ENCODE data around the gene SGIP1.
A peak's percentile ranks its signal among the peaks of the same experiment; 100 is the strongest.

SGIP1 gene

DNA sequence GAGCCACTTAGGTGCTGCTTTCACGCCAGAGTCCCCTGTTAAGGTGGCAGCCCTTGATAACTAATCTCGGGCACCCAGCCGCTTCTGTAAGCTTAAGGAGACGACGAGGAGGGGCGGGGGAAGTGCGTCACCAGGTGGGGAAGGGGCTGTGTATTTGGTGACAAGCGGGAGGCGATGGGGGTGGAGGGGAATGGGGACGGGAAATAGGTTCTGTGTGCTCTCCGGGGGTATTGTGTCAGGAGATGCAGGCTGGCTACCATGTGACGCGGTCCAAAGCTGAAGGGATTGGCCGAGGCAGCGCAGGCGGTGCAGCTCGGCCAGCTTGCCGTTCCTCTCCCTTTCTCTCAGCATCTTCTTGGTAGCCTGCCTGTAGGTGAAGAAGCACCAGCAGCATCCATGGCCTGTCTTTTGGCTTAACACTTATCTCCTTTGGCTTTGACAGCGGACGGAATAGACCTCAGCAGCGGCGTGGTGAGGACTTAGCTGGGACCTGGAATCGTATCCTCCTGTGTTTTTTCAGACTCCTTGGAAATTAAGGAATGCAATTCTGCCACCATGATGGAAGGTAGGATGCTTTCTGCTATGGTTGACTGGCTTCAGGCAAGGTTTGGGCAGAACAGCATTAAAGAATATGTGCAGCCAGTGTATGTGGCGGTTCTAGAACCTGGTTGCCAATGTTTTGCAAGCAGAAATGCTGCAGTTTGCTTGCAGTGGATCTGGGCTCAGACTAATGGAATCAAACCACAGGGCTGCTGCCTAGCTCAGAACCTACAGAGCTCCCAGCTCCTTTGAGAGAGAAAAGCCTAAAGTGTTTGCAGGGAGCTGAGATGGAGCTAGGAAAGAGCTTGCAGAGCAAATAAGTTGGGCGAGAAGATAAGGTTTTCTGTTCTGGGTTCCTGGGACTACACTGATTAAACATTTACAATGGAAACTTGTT is at the start of gene SGIP1:
Gene SGIP1 (plus strand): TSS at position 350 of the 937 bp plus-strand sequence. CDS start 206 bp downstream, at position 556.
- peak within 1 kb of the TSS; percentile 52 for H3K4me3 ChIP-seq (ENCODE audit: low read depth, low read length)

- H3K4me3 ChIP-seq (ENCODE audit: low read depth, low read length) = no peak overlapping the region
Observed at GRCh38 chr1:66489151-66489550, 44.8 kb upstream of the SGIP1 start.

DNA sequence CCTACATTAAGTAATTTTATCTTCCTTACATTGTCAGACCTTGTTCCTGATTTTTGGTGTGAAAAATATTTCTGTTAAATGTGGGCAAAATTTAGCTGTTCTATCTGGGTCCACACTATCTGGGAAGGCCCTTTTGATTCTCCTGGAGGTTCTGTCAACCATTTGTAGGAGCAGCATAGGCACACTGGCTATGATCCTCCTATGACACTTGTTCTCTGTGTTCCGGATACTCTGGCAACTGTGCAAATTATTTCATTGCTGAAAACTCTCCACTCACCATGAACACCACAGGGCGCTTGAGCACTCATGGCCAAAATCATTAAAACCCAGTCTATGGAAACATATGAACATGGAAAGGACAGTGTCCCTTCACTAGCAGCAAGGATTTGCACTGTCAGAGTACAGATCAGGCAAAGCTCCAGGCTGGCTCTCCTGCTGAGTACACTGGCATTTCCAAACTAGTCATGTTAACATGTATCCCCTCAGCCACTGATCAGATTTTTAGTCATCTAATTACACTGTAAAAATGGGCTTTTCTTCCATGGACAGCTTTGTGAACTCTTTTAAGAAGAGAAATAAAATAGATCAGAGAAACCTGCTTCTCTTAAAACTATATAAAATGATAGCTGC is 43.9 kb upstream of the SGIP1 start:
- no peak overlapping the region for H3K4me3 ChIP-seq (ENCODE audit: low read depth, low read length)

- no peak overlapping the region for H3K4me3 ChIP-seq (ENCODE audit: low read depth, low read length)
Observed at GRCh38 chr1:66490816-66491215, 43.1 kb upstream of the SGIP1 start.

- H3K4me3 ChIP-seq (ENCODE audit: low read depth, low read length) = no peak overlapping the region
Observed at GRCh38 chr1:66492424-66492823, 41.5 kb upstream of the SGIP1 start.

DNA sequence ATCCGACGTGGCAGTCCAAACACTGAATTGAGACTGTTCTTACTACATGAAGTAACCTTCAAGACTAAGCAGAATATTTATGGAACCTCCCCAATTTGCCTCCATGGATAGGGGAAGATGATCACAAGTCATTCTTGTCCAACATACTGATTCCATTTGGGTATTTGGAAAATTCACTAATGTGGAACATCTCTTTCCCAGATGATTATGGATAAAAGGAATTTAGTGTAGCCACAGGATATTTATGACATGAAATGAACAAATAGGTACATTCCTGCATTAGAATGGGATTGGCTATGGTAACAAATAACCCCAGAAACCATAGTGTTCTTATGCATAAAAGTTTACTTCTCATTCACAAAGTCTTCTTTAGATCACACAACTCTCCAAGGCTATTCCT is 40.2 kb upstream of the SGIP1 start:
- no peak overlapping the region for H3K4me3 ChIP-seq (ENCODE audit: low read depth, low read length)

- no peak overlapping the region for H3K4me3 ChIP-seq (ENCODE audit: low read depth, low read length)
Observed at GRCh38 chr1:66494482-66494881, 39.5 kb upstream of the SGIP1 start.

DNA sequence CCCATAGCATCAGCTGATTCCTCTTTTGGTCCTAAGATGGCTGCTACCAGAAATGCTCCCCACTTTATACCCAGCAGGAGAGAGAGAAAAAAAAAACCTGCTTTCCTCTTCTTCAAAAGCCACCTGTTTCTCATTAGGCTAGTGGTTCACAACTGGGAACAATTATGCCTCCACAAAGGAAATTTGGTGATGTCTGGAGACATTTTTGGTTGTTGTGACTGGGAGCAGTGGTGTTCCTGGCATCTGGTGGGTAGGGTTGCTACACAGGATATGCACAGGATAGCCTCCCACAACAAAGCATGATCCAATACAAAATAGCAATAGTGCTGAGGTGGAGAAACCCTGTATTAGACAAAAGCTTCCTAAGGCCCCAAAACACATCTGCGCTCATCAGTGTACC is 38.5 kb upstream of the SGIP1 start:
- no peak overlapping the region for H3K4me3 ChIP-seq (ENCODE audit: low read depth, low read length)

DNA sequence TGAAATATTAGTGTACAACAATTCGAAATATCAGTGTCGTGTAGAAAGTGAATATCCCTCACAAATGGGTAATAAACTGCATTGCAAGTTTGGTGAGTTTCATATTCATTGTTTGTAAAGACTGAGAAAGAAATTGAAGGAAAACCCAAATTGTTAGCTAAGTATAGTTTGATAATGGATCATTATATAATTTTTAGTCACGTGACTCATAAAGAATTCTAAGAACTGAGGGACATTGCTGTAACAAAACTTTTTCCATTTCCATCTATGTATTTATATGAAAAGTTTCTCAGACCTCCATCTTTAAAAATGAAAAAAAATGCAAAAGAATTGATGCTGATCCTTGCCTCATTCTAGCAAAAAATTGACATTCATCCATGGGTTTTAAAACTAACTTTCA is 36.0 kb upstream of the SGIP1 start:
- no peak overlapping the region for H3K4me3 ChIP-seq (ENCODE audit: low read depth, low read length)

- no peak overlapping the region for H3K4me3 ChIP-seq (ENCODE audit: low read depth, low read length)
Observed at GRCh38 chr1:66500301-66500700, 33.7 kb upstream of the SGIP1 start.

GRCh38 chr1:66502086-66502485 is 31.9 kb upstream of the SGIP1 start:
- H3K4me3 ChIP-seq (ENCODE audit: low read depth, low read length) = no peak overlapping the region

GRCh38 chr1:66503841-66504470 is 30.0 kb upstream of the SGIP1 start:
- no peak overlapping the region for H3K4me3 ChIP-seq (ENCODE audit: low read depth, low read length)

GRCh38 chr1:66505671-66506392 is 28.1 kb upstream of the SGIP1 start:
- H3K4me3 ChIP-seq (ENCODE audit: low read depth, low read length) = no peak overlapping the region

- H3K4me3 ChIP-seq (ENCODE audit: low read depth, low read length) = no peak overlapping the region
Observed at GRCh38 chr1:66506393-66506687, 27.6 kb upstream of the SGIP1 start.

GRCh38 chr1:66506991-66507390 is 27.0 kb upstream of the SGIP1 start:
- H3K4me3 ChIP-seq (ENCODE audit: low read depth, low read length) = no peak overlapping the region

GRCh38 chr1:66510407-66510806 is 23.5 kb upstream of the SGIP1 start:
- H3K4me3 ChIP-seq (ENCODE audit: low read depth, low read length) = no peak overlapping the region

- no peak overlapping the region for H3K4me3 ChIP-seq (ENCODE audit: low read depth, low read length)
Observed at GRCh38 chr1:66511118-66511517, 22.8 kb upstream of the SGIP1 start.

GRCh38 chr1:66517959-66518358 is 16.0 kb upstream of the SGIP1 start:
- no peak overlapping the region for H3K4me3 ChIP-seq (ENCODE audit: low read depth, low read length)

DNA sequence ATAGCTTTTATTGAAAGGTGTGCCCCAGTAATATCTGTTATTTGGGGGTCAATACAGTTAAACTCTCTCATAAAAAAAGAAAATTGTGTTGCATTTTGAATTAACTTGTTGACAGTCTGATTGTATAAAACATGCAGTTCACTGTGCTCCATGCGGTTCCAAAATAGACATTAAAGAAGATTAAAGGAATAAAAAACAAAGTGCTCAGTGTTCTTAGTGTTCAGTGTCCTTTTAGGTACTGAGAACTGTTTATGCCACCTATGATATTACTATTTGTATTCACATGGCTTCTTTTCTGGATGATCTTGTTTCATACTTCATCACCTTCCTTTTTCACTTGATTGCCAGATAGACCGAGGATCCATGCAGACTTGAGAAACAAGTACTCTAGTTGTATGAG is 15.3 kb upstream of the SGIP1 start:
- H3K4me3 ChIP-seq (ENCODE audit: low read depth, low read length) = no peak overlapping the region

GRCh38 chr1:66519992-66520391 is 14.0 kb upstream of the SGIP1 start:
- H3K4me3 ChIP-seq (ENCODE audit: low read depth, low read length) = no peak overlapping the region

DNA sequence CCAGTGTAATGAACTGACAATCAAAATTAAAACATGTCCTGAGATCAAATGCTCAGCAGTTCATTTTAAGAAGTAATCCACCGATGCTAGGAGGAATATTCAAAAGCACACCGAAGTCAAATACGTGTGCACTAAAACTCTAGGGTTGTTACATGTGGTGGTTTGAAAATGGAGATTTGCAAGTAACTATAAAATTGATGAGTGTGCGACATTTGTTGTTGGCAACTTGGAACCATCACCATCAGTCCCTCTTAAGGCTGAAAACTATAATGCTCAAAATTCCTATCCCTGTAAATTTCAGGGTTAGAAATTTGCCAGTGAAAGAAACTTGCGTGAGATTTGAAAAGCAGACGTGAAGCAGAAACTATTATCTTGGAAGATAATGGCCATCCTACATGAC is 13.3 kb upstream of the SGIP1 start:
- no peak overlapping the region for H3K4me3 ChIP-seq (ENCODE audit: low read depth, low read length)

Measured in iPS-11a (cell line).